GM18858 (cell line): ENCODE measurements around the gene MYCN.
"Not testable (repeated sequence)": the region's sequence is repeated elsewhere in the genome, so short reads cannot be mapped to it uniquely, and the experiment has no call there.

Experiments
- ATAC-seq: cut with Tn5 transposase; IDR thresholded peaks from one replicate; pipeline ENCODE4 v1.9.1; 2021; ENCODE audit not compliant: unreplicated experiment

Gene MYCN

GRCh38 chr2:15907461-15908324, 32.7 kb upstream of the MYCN start:
- ATAC-seq = no peak

- ATAC-seq = no peak
Measured at GRCh38 chr2:15908371-15908770, 32.0 kb upstream of the MYCN start.

- ATAC-seq = no peak
Measured at GRCh38 chr2:15909157-15909556, 31.2 kb upstream of the MYCN start.

- no peak for ATAC-seq
Measured at GRCh38 chr2:15909736-15910135, 30.6 kb upstream of the MYCN start.

- not testable (repeated sequence) for ATAC-seq
Measured at GRCh38 chr2:15911270-15911669, 29.1 kb upstream of the MYCN start.

- no peak for ATAC-seq
Measured at GRCh38 chr2:15911686-15912085, 28.7 kb upstream of the MYCN start.

GRCh38 chr2:15912203-15912602, 28.1 kb upstream of the MYCN start:
- no peak for ATAC-seq

- no peak for ATAC-seq
Measured at GRCh38 chr2:15913146-15913545, 27.2 kb upstream of the MYCN start.

GRCh38 chr2:15914596-15915385, 25.6 kb upstream of the MYCN start:
- ATAC-seq = no peak

- ATAC-seq = not testable (repeated sequence)
Measured at GRCh38 chr2:15915546-15915945, 24.8 kb upstream of the MYCN start.

GRCh38 chr2:15916336-15916735, 24.0 kb upstream of the MYCN start:
- no peak for ATAC-seq

- ATAC-seq = no peak
Measured at GRCh38 chr2:15918761-15919356, 21.5 kb upstream of the MYCN start.

GRCh38 chr2:15919716-15920434, 20.5 kb upstream of the MYCN start:
- ATAC-seq = no peak

- no peak for ATAC-seq
Measured at GRCh38 chr2:15920696-15921095, 19.7 kb upstream of the MYCN start.

GRCh38 chr2:15923597-15923996, 16.8 kb upstream of the MYCN start:
- ATAC-seq = no peak

GRCh38 chr2:15925819-15926218, 14.5 kb upstream of the MYCN start:
- ATAC-seq = no peak

- ATAC-seq = no peak
Measured at GRCh38 chr2:15926252-15926651, 14.1 kb upstream of the MYCN start.

GRCh38 chr2:15927551-15928218, 12.7 kb upstream of the MYCN start:
- ATAC-seq = no peak

- ATAC-seq = not testable (repeated sequence)
Measured at GRCh38 chr2:15929008-15929407, 11.3 kb upstream of the MYCN start.

GRCh38 chr2:15929861-15930260, 10.5 kb upstream of the MYCN start:
- ATAC-seq = no peak
